HG02870 (cell line): ENCODE measurements around the gene RRAGA.
"Not testable (repeated sequence)": the region's sequence is repeated elsewhere in the genome, so short reads cannot be mapped to it uniquely, and the experiment has no call there.

Source experiments
- ATAC-seq: cut with Tn5 transposase; IDR thresholded peaks from one replicate; pipeline ENCODE4 v1.9.1; 2021; ENCODE audit warnings: mild to moderate bottlenecking, moderate library complexity; ENCODE audit not compliant: unreplicated experiment

The RRAGA gene

GRCh38 chr9:19048966-19049916 is at the start of gene RRAGA:
Gene RRAGA, plus strand, starts transcription at chr9:19049427. Its CDS starts 233 bp downstream, at chr9:19049660.
- ATAC-seq: peak; percentile 86

- no peak for ATAC-seq
These were observed 49.1 kb upstream of the RRAGA start for GRCh38 chr9:19000133-19000532.

- ATAC-seq: no peak
These were observed 39.7 kb upstream of the RRAGA start for GRCh38 chr9:19009391-19009965.

GRCh38 chr9:19018201-19018600 is 31.0 kb upstream of the RRAGA start:
- no peak for ATAC-seq

GRCh38 chr9:19020886-19021455 is 28.3 kb upstream of the RRAGA start:
- ATAC-seq: no peak

GRCh38 chr9:19021649-19022048 is 27.6 kb upstream of the RRAGA start:
- not testable (repeated sequence) for ATAC-seq

- peak; percentile 81 for ATAC-seq
These were observed 27.0 kb upstream of the RRAGA start for GRCh38 chr9:19022206-19022605.

GRCh38 chr9:19023078-19023477 is 26.1 kb upstream of the RRAGA start:
- no peak for ATAC-seq

GRCh38 chr9:19026375-19026774 is 22.9 kb upstream of the RRAGA start:
- no peak for ATAC-seq

- ATAC-seq: no peak
These were observed 21.4 kb upstream of the RRAGA start for GRCh38 chr9:19027825-19028224.

- ATAC-seq: peak; percentile 52
These were observed 20.3 kb upstream of the RRAGA start for GRCh38 chr9:19028835-19029451.

- ATAC-seq: peak; percentile 88
These were observed 18.3 kb upstream of the RRAGA start for GRCh38 chr9:19030899-19031298.

- no peak for ATAC-seq
These were observed 16.8 kb upstream of the RRAGA start for GRCh38 chr9:19032406-19032805.

GRCh38 chr9:19033015-19033414 is 16.2 kb upstream of the RRAGA start, which contains the start of gene SAXO1:
Gene SAXO1, minus strand, starts transcription at chr9:19033209. Its CDS starts 301 bp downstream, at chr9:19032908.
- no peak for ATAC-seq

- no peak for ATAC-seq
These were observed 12.6 kb upstream of the RRAGA start for GRCh38 chr9:19036611-19037010.

- ATAC-seq: no peak
These were observed 850 bp downstream of the RRAGA start for GRCh38 chr9:19049917-19050636.

- no peak for ATAC-seq
These were observed 1.7 kb downstream of the RRAGA start for GRCh38 chr9:19050637-19051591.

- no peak for ATAC-seq
These were observed 7.8 kb downstream of the RRAGA start for GRCh38 chr9:19057033-19057432.

GRCh38 chr9:19074229-19074628 is 25.0 kb downstream of the RRAGA start:
- ATAC-seq: no peak
